ENCODE data around the gene WDR5. TPM values are rescaled to one million over a fixed set of nuclear protein-coding genes. Genes with fewer than 3 reads are reported as not detected.

Gene WDR5
- polyA plus RNA-seq, 1 donor from 2014 or later, result 12.5 TPM

- peaks cover 0 to 2% (median 0%) of the 10 kb centered on the region in 3 donors for H3K9me3 Mint-ChIP-seq
- peaks cover 2% of the 10 kb centered on the region for H3K27me3 Mint-ChIP-seq
- peaks cover 5 to 6% (median 5%) of the 10 kb centered on the region in 3 donors for H3K4me1 Mint-ChIP-seq
- H3K27ac Mint-ChIP-seq, result no peak overlapping the region
- H3K36me3 Mint-ChIP-seq, result no peaks in the 10 kb centered on the region
- no peak overlapping the region for H3K4me3 Mint-ChIP-seq
Measured at GRCh38 chr9:134191455-134192209, 55.8 kb downstream of the WDR5 start.

DNA sequence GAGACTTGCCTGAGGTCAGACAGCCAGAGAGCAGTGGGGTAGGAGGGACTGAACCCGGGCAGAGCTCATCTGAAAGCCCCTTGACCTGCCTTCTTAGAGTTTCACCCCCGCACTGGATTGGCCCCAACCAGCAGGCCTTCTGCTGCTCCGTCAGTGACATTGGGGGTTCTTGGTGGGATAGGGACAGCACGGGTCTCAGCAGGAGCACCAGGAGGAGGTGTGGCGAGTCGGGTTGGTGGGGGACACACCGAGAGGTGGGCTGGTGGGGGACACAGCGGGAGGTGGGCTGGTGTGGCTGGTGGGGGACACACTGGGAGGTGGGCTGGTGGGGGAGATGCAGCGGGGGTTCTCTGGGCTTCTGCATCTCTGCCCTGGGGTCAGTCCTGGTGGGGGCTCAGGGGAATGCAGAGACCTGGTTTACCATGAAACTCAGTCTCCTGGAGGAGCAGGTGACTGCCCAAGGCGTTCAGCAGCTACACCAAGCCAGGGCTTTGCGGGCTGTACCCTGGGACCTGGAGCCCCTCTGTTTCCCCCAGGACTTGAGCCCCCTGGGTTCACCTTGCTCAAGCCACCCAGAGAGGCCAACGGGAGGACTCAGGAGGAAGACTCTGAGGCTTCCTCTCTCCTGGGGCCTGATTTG, 56.5 kb downstream of the WDR5 start:
- Mint-ChIP-seq H3K4me1 (peaks cover 5 to 6% (median 5%) of the 10 kb centered on the region in 3 donors), H3K36me3 (no peaks in the 10 kb centered on the region), H3K4me3 (no peak overlapping the region), H3K27me3 (peaks cover 3% of the 10 kb centered on the region), H3K9me3 (peaks cover 0 to 2% (median 0%) of the 10 kb centered on the region in 3 donors), H3K27ac (no peak overlapping the region)

DNA sequence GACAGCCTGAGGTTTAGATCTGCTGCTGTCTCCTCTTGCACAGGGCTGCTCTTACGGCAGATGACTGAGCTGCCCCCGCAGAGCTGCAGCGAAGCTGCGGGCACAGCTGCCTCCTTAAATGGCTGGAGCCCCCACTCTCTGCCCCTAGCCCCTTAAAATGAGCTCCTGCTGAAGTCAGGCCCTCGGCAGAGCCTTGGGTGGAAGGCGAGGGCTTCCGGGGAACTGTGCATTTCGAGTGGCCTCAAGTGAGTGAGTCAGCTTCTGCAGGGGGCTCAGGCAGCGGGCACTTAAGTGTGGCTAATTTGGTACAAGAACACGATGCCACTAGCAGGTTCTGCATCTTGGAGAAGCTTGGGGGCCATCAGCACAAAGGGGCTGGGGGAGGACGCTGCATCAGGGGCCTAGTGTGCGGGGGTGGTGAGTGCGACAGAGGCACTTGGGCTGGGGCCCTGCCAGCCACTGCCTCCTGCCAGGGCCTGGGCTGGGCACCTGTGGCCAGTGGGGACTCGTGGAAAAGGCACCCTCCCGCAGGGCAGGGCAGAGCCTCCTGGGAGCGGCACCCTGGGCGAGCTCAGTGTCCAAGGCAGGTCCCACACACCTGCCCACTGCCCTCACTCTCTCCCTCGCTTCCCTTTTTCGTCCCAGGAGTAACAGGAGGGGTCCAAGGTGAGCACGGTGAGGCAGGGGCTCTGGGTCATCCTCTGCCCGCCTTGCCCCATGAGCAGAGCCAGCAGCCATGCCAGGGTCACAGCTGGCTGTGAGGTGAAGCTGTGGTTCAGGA, 57.3 kb downstream of the WDR5 start:
- no peak overlapping the region for H3K27ac Mint-ChIP-seq
- peaks cover 2% of the 10 kb centered on the region for H3K27me3 Mint-ChIP-seq
- no peak overlapping the region for H3K4me3 Mint-ChIP-seq

GRCh38 chr9:134193912-134194535, 58.1 kb downstream of the WDR5 start:
- Mint-ChIP-seq H3K9me3 (peaks cover 0 to 2% (median 0%) of the 10 kb centered on the region in 3 donors), H3K4me3 (no peak overlapping the region), H3K36me3 (peaks cover 3% of the 10 kb centered on the region), H3K4me1 (peaks cover 5 to 6% (median 5%) of the 10 kb centered on the region in 3 donors), H3K27ac (no peak overlapping the region), H3K27me3 (peaks cover 4% of the 10 kb centered on the region)

More for the DNA sequence above, 57.3 kb downstream of the WDR5 start:
- peaks cover 5 to 6% (median 5%) of the 10 kb centered on the region in 3 donors for H3K4me1 Mint-ChIP-seq
- H3K36me3 Mint-ChIP-seq, result peaks cover 3% of the 10 kb centered on the region
- H3K9me3 Mint-ChIP-seq, result peaks cover 0 to 2% (median 0%) of the 10 kb centered on the region in 3 donors

DNA sequence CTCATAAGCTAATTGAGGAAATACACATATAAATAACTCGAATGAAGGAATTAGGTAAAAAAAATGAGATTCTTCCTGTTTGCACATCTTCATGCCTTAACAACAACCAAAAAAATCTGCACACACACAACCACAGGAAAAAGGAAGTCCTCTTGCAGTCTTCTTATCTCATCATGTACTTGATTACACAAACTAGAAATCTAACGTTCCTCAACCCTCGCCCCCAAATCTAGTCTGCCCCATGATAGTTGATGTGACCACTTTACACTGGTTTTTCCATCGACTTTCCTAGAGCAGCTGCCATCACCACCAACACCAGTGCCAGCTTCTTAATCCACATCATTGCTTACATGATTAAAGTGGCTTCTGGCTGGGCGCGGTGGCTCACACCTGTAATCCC, 59.7 kb downstream of the WDR5 start:
- H3K36me3 Mint-ChIP-seq, result peaks cover 3% of the 10 kb centered on the region
- H3K9me3 Mint-ChIP-seq, result peaks cover 0 to 2% (median 0%) of the 10 kb centered on the region in 3 donors
- H3K27me3 Mint-ChIP-seq, result peaks cover 5% of the 10 kb centered on the region
- no peak overlapping the region for H3K27ac Mint-ChIP-seq
- H3K4me1 Mint-ChIP-seq, result peaks cover 5 to 6% (median 5%) of the 10 kb centered on the region in 3 donors
- peak overlapping the region in 1 of 4 donors; percentile 8 for H3K4me3 Mint-ChIP-seq

- peaks cover 6% of the 10 kb centered on the region for H3K36me3 Mint-ChIP-seq
- peaks cover 5 to 6% (median 5%) of the 10 kb centered on the region in 3 donors for H3K4me1 Mint-ChIP-seq
- peaks cover 5% of the 10 kb centered on the region for H3K27me3 Mint-ChIP-seq
- peak overlapping the region in 1 of 3 donors; percentile 24 for H3K27ac Mint-ChIP-seq
- H3K9me3 Mint-ChIP-seq, result peaks cover 0 to 2% (median 0%) of the 10 kb centered on the region in 3 donors
- peak overlapping the region in 1 of 4 donors; percentile 67 for H3K4me3 Mint-ChIP-seq
Measured at GRCh38 chr9:134196911-134197310, 61.0 kb downstream of the WDR5 start.

- H3K36me3 Mint-ChIP-seq, result peaks cover 6% of the 10 kb centered on the region
- no peak overlapping the region for H3K27ac Mint-ChIP-seq
- peaks cover 8% of the 10 kb centered on the region for H3K27me3 Mint-ChIP-seq
- H3K4me3 Mint-ChIP-seq, result no peak overlapping the region
- peaks cover 0 to 10% (median 3%) of the 10 kb centered on the region in 3 donors for H3K9me3 Mint-ChIP-seq
- peaks cover 5 to 6% (median 5%) of the 10 kb centered on the region in 3 donors for H3K4me1 Mint-ChIP-seq
Measured at GRCh38 chr9:134198791-134199190, 62.9 kb downstream of the WDR5 start.

GRCh38 chr9:134200730-134201129, 64.8 kb downstream of the WDR5 start:
- Mint-ChIP-seq H3K36me3 (peaks cover 6% of the 10 kb centered on the region), H3K27me3 (peaks cover 8% of the 10 kb centered on the region), H3K4me1 (peaks cover 0 to under 1% (median 0%) of the 10 kb centered on the region in 3 donors), H3K4me3 (no peak overlapping the region), H3K27ac (no peak overlapping the region), H3K9me3 (peaks cover 0 to 12% (median 6%) of the 10 kb centered on the region in 3 donors)

- no peaks in the 10 kb centered on the region for H3K4me1 Mint-ChIP-seq
- H3K4me3 Mint-ChIP-seq, result no peak overlapping the region
- H3K9me3 Mint-ChIP-seq, result peaks cover 0 to 12% (median 6%) of the 10 kb centered on the region in 3 donors
- peaks cover 3% of the 10 kb centered on the region for H3K36me3 Mint-ChIP-seq
- H3K27ac Mint-ChIP-seq, result no peak overlapping the region
- H3K27me3 Mint-ChIP-seq, result peaks cover 10% of the 10 kb centered on the region
Measured at GRCh38 chr9:134203224-134203623, 67.3 kb downstream of the WDR5 start.

DNA sequence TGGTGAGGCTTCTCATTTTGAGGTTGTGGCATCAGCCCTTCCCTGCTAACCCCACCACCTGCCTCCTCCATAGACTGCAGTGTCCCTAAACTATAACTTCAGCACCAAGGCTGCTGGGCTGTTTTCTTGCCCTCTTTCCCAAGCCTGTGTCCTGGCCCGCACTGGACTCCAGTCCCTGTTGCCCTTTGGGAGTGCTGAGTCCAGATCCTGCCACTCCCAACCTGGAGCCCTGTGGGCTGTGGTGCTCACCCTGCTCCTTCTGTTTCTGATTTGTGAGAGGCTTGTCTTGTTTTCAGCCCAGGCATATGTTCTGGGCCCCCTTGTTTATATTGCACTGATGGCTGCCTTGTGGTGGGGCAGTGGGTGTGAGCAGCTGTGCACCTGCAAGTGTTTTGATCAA, 68.2 kb downstream of the WDR5 start:
- Mint-ChIP-seq H3K4me3 (peak overlapping the region in 1 of 4 donors; percentile 14), H3K27me3 (peaks cover 8% of the 10 kb centered on the region), H3K9me3 (peaks cover 0 to 12% (median 6%) of the 10 kb centered on the region in 3 donors), H3K27ac (no peak overlapping the region), H3K36me3 (peaks cover 3% of the 10 kb centered on the region), H3K4me1 (peaks cover 0 to 2% (median 0%) of the 10 kb centered on the region in 3 donors)

DNA sequence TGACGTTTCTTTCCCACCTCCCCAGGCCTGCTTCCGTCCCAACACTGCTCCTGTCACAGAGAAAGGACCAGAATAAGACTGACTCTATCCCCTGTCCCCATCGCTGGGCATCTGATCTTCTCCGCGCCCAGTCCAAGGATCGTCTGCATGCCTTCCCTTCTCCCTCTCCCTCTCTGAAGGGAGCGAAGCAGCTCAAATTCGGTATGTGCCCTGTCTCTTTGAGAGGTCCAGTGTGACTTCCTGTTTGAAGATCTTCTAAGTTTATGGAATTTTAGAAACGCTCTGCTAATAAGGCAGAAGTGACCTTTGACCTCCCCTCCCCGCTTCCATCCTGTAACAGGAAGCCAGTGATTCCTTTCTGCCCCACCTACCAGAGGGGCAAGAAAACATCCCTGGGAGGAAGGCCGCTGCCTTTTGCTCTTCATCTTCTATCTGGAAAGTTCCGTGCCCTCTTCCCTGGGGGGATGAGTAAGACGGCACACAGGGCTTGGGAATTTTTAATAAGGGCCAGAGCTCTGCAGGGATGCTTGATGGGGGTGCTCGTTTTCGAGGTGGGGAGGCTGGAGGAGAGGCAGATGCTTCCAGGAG, 69.2 kb downstream of the WDR5 start:
- no peak overlapping the region for H3K4me3 Mint-ChIP-seq
- peaks cover 3% of the 10 kb centered on the region for H3K36me3 Mint-ChIP-seq
- H3K27ac Mint-ChIP-seq, result peak overlapping the region in 1 of 3 donors; percentile 31
- H3K4me1 Mint-ChIP-seq, result peaks cover 0 to 2% (median 0%) of the 10 kb centered on the region in 3 donors
- peaks cover 6% of the 10 kb centered on the region for H3K27me3 Mint-ChIP-seq
- peaks cover 0 to 12% (median 6%) of the 10 kb centered on the region in 3 donors for H3K9me3 Mint-ChIP-seq

- peaks cover 6% of the 10 kb centered on the region for H3K27me3 Mint-ChIP-seq
- H3K9me3 Mint-ChIP-seq, result peaks cover 0 to 12% (median 6%) of the 10 kb centered on the region in 3 donors
- peaks cover 0 to 2% (median 0%) of the 10 kb centered on the region in 3 donors for H3K4me1 Mint-ChIP-seq
- no peak overlapping the region for H3K27ac Mint-ChIP-seq
- H3K4me3 Mint-ChIP-seq, result no peak overlapping the region
- H3K36me3 Mint-ChIP-seq, result peaks cover 3% of the 10 kb centered on the region
Measured at GRCh38 chr9:134205672-134206310, 69.9 kb downstream of the WDR5 start.

DNA sequence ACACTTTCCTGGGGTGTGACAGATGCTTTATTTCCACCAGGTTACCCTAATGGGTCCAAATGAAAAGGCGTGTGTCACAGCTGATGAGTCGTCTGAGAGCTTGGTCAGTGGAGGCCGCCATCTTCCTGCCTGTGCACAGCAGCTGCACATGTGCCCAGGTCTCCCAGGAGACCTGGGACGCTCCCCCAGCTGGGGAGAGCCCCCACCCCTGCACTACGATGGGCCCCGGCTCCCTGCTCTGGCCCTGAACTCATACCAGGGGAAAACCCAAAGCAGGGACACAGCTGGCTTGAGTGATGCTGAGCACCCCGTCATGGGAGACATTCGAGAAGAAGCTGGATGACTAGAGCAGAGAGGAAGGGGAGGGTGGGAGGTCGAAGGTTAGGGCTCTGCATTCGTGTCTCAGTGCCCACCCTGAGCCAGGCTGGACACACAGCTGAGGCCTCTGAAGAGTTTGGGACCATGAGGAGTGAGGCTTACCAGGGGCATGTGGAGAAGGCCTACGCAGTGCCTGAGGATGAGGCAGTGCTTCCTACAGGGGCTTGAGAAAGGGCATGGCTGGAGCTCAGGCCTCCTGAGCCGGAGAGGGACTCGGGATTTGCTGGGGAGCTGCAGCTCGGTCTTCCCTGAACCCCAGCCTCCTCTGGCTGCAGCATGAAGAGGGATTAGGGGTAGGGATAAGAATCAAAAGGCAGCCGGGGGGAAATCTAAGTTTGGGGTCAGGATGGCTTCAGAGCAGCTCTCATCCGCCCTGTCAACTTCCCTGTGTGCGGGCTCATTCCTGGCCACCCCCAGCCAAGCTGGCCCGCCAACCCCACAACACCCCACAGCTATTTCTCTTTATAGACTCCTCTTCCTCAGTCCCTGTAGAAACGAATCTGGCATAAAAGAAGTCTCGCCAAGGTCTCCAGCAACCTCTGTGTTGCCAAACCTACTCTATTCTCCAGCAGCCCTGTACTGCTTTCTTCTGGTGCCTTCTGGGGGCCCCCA, 70.7 kb downstream of the WDR5 start:
- Mint-ChIP-seq H3K9me3 (peaks cover 0 to 12% (median 6%) of the 10 kb centered on the region in 3 donors), H3K27ac (no peak overlapping the region), H3K4me1 (peaks cover 0 to 2% (median 0%) of the 10 kb centered on the region in 3 donors), H3K27me3 (peaks cover 6% of the 10 kb centered on the region), H3K36me3 (no peaks in the 10 kb centered on the region), H3K4me3 (no peak overlapping the region)

All from IgD-negative memory B cell (primary cell).